ENCODE results near the gene HMSD.

DNA sequence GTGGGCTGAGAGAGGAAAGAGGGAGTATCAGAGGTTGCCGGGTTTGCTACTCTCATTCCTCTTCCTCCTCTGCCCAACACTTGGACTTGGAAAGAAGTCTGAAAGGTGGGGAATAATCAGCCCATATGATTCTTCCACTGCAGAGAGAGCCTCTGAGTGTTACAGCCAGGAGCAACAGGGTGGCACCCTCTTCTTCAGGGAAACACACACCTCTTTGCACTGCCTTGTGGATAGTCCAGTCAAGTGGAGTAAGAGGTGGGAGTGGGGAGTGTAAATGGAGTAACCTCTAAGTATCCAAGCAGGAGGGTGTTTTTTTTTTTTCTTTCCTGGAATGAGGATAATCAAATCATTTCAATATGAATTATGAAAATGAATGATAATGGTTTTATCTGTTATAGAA lies 11.8 kb downstream of the HMSD start:
- TF ChIP-seq, protein P1, sequence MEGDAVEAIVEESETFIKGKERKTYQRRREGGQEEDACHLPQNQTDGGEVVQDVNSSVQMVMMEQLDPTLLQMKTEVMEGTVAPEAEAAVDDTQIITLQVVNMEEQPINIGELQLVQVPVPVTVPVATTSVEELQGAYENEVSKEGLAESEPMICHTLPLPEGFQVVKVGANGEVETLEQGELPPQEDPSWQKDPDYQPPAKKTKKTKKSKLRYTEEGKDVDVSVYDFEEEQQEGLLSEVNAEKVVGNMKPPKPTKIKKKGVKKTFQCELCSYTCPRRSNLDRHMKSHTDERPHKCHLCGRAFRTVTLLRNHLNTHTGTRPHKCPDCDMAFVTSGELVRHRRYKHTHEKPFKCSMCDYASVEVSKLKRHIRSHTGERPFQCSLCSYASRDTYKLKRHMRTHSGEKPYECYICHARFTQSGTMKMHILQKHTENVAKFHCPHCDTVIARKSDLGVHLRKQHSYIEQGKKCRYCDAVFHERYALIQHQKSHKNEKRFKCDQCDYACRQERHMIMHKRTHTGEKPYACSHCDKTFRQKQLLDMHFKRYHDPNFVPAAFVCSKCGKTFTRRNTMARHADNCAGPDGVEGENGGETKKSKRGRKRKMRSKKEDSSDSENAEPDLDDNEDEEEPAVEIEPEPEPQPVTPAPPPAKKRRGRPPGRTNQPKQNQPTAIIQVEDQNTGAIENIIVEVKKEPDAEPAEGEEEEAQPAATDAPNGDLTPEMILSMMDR (IDR thresholded peaks at IDR 0.05): no peak
- TF ChIP-seq POLR2A (IDR thresholded peaks at IDR 0.05) (no peak), POLR2AphosphoS5 (IDR thresholded peaks at IDR 0.05) (no peak)
